Tibial nerve (tissue), 4 donors: Measurements from ENCODE around the gene PRKCD.

ENCODE experiments used
- EP300 ChIP-seq, 2 donors: sonication (generic); formaldehyde crosslinking; IDR thresholded peaks; one replicate each; pipeline ENCODE4 v1.6.1; 2017; ENCODE audit warnings: antibody characterized with exemption in 2 of 2, mild to moderate bottlenecking in 1 of 2
- POLR2A ChIP-seq, 2 donors: fragments of 450-650 bp; IDR thresholded peaks; one replicate each; pipeline ENCODE4 v1.6.1; 2017; ENCODE audit warnings: antibody characterized with exemption in 2 of 2, mild to moderate bottlenecking in 2 of 2, moderate library complexity in 2 of 2
- TF ChIP-seq, protein P1 (sequence below), 5 experiments: fragments of 200-600 bp in 3 of 5; fragments of 450-650 bp in 2 of 5; sonication (generic) in 3 of 5; IDR thresholded peaks; one replicate each; pipeline ENCODE4 v1.5.1; 2016 to 2019; ENCODE audit warnings: antibody characterized with exemption in 5 of 5, mild to moderate bottlenecking in 3 of 5, moderate library complexity in 2 of 5

DNA sequence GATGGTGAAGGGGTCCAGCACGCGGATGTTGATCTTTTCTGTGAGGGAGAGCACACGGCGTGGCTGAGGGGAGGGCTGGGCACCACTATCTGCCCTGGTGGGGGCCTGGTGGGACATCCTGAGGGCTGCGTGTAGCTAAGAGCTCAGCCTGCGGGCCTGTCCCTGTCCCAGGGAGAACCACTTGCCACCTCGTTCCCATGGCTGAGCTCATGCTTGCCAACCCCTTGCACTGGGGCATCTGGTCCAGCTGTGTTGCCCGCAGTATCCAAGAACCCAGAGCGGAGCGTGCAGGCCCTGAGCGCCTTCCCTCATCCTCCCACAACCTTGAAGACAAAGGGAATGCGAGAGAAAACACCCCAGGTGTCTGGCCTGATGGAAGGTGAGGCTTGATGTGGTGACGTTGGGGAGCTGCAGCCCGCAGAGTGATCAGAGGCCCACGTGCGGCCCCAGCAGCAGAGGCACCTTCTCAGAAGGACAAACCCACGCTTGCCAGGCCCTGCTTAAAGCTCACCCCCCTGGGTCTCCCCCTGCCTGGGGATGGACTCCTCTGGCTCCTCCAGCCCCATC, 65.9 kb downstream of the PRKCD start:
- TF ChIP-seq, protein P1, sequence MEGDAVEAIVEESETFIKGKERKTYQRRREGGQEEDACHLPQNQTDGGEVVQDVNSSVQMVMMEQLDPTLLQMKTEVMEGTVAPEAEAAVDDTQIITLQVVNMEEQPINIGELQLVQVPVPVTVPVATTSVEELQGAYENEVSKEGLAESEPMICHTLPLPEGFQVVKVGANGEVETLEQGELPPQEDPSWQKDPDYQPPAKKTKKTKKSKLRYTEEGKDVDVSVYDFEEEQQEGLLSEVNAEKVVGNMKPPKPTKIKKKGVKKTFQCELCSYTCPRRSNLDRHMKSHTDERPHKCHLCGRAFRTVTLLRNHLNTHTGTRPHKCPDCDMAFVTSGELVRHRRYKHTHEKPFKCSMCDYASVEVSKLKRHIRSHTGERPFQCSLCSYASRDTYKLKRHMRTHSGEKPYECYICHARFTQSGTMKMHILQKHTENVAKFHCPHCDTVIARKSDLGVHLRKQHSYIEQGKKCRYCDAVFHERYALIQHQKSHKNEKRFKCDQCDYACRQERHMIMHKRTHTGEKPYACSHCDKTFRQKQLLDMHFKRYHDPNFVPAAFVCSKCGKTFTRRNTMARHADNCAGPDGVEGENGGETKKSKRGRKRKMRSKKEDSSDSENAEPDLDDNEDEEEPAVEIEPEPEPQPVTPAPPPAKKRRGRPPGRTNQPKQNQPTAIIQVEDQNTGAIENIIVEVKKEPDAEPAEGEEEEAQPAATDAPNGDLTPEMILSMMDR (IDR thresholded peaks at IDR 0.05): no peak
- TF ChIP-seq POLR2A (IDR thresholded peaks at IDR 0.05) (no peak), EP300 (IDR thresholded peaks at IDR 0.05) (no peak)
